Glutamatergic neuron (in vitro differentiated cells): ENCODE data around the gene LOC101059915.
"Not testable (repeated sequence)": the region's sequence is repeated elsewhere in the genome, so short reads cannot be mapped to it uniquely, and the experiment has no call there.

ENCODE experiments used
- DNase-seq: peaks from one replicate; pipeline ENCODE4 v3.0.0; 2022
- H3K27ac Mint-ChIP-seq: one replicate; pipeline ENCODE4 v1.8.0; 2020; ENCODE audit warnings: mild to moderate bottlenecking, mixed read lengths, inconsistent platforms; ENCODE audit not compliant: unreplicated experiment
- H3K27me3 Mint-ChIP-seq: one replicate; pipeline ENCODE4 v1.8.0; 2020; ENCODE audit warnings: mild to moderate bottlenecking, moderate library complexity, mixed read lengths, inconsistent platforms; ENCODE audit not compliant: unreplicated experiment
- H3K36me3 Mint-ChIP-seq: one replicate; pipeline ENCODE4 v1.8.0; 2020; ENCODE audit warnings: mild to moderate bottlenecking, mixed read lengths, inconsistent platforms; ENCODE audit not compliant: unreplicated experiment
- H3K4me1 Mint-ChIP-seq: one replicate; pipeline ENCODE4 v1.8.0; 2020; ENCODE audit warnings: mild to moderate bottlenecking, low read depth, mixed read lengths, inconsistent platforms; ENCODE audit not compliant: unreplicated experiment
- H3K4me3 Mint-ChIP-seq: one replicate; pipeline ENCODE4 v1.8.0; 2020; ENCODE audit warnings: mild to moderate bottlenecking, mixed read lengths, inconsistent platforms; ENCODE audit not compliant: unreplicated experiment
- H3K9me3 Mint-ChIP-seq: one replicate; pipeline ENCODE4 v1.8.0; 2020; ENCODE audit warnings: mild to moderate bottlenecking, moderate library complexity, mixed read lengths, inconsistent platforms; ENCODE audit not compliant: unreplicated experiment
- TF ChIP-seq, protein P1 (sequence below): fragments of 200-600 bp; sonication (generic); IDR thresholded peaks from one replicate; pipeline ENCODE4 v1.5.0; 2021; ENCODE audit not compliant: partially characterized antibody, unreplicated experiment

Gene LOC101059915

DNA sequence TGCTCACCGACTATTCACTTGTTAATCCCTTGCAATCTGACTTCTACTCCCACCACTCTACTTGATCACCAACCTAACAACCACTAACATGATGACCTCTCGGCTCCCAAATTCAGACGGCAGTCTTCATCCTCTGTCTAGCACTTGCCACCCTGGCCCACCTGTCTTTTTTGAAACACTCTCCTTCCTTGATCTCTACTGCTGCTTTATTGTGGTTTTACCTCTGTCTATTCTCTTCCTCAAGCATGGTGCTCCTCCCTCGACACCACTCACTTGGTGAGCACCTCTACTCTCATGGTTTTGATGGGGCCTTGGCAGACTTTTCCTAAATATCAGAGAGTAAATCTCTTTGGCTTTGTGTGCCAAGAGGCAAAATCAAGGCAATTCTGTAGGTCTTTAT is 27.3 kb upstream of the LOC101059915 start:
- Mint-ChIP-seq H3K9me3 (peaks cover 2% of the 10 kb centered on the region), H3K27ac (no peak overlapping the region), H3K4me1 (peaks cover 9% of the 10 kb centered on the region), H3K36me3 (no peaks in the 10 kb centered on the region), H3K27me3 (no peaks in the 10 kb centered on the region), H3K4me3 (no peak overlapping the region)
- TF ChIP-seq, protein P1, sequence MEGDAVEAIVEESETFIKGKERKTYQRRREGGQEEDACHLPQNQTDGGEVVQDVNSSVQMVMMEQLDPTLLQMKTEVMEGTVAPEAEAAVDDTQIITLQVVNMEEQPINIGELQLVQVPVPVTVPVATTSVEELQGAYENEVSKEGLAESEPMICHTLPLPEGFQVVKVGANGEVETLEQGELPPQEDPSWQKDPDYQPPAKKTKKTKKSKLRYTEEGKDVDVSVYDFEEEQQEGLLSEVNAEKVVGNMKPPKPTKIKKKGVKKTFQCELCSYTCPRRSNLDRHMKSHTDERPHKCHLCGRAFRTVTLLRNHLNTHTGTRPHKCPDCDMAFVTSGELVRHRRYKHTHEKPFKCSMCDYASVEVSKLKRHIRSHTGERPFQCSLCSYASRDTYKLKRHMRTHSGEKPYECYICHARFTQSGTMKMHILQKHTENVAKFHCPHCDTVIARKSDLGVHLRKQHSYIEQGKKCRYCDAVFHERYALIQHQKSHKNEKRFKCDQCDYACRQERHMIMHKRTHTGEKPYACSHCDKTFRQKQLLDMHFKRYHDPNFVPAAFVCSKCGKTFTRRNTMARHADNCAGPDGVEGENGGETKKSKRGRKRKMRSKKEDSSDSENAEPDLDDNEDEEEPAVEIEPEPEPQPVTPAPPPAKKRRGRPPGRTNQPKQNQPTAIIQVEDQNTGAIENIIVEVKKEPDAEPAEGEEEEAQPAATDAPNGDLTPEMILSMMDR = no peak
- no peak for DNase-seq

DNA sequence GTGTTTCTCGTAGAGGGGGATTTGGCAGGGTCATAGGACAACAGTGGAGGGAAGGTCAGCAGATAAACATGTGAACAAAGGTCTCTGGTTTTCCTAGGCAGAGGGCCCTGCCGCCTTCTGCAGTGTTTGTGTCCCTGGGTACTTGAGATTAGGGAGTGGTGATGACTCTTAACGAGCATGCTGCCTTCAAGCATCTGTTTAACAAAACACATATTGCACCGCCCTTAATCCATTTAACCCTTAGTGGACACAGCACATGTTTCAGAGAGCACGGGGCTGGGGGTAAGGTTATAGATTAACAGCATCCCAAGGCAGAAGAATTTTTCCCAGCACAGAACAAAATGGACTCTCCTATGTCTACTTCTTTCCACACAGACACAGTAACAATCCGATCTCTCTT is 22.9 kb upstream of the LOC101059915 start:
- H3K27ac Mint-ChIP-seq = peak overlapping the region; percentile 64
- H3K4me1 Mint-ChIP-seq, H3K27me3 Mint-ChIP-seq, DNase-seq, H3K4me3 Mint-ChIP-seq, H3K9me3 Mint-ChIP-seq, H3K36me3 Mint-ChIP-seq: not testable (repeated sequence)

DNA sequence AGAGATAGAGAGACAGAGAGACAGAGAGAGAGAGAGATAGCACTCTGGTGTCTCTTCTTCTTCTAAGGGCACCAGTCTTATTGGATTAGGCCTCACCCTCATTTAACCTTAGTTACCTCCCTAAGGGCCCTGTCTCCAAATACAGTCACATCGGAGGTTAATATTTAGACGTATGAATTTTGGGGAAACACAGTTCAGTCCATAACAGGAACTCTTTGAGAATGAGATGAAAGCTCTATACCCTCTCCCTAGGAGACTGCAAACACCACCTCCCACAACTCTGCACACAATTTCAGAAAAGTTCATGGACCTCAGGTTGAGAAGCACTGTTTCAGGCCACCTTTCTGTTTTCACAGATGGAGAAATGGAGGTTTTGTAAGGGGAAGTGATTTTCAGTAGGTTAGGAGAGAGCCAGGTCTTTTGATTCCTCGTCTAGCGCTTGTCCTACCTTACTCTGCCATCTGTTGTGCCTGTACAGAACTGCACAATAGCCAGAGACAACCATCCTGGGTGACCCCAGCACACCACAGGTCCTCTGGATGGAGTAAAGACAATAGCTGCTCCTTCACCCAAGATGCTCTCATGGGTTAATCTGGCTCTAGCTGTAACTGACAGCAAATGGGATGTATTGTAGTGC is 16.9 kb upstream of the LOC101059915 start:
- no peak overlapping the region for H3K4me3 Mint-ChIP-seq
- no peaks in the 10 kb centered on the region for H3K4me1 Mint-ChIP-seq
- H3K9me3 Mint-ChIP-seq = peaks cover 2% of the 10 kb centered on the region
- TF ChIP-seq, protein P1 = no peak
- H3K27me3 Mint-ChIP-seq = no peaks in the 10 kb centered on the region
- H3K27ac Mint-ChIP-seq = no peak overlapping the region
- no peaks in the 10 kb centered on the region for H3K36me3 Mint-ChIP-seq
- no peak for DNase-seq

DNA sequence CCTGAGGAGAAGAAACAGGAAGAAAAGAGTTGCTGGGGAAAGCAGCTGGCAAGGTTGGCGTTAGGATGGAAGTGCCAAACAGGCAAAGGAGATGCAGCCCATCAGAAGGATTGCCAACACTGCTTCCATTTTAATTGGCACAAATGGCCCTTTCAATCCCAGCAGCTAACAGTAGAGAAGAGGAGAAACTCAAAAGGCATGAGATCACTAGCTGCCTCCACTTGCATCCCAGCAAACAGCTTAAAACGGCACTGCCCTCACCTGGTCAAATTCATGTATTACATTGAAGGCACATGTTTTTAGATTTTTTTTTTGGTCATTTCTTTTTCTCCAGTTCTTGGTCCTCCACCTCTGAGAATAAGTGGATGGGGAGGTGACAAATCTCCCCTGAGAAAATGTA is 14.9 kb upstream of the LOC101059915 start:
- Mint-ChIP-seq H3K4me1 (no peaks in the 10 kb centered on the region), H3K4me3 (no peak overlapping the region), H3K27ac (no peak overlapping the region), H3K27me3 (no peaks in the 10 kb centered on the region), H3K36me3 (no peaks in the 10 kb centered on the region), H3K9me3 (no peaks in the 10 kb centered on the region)
- TF ChIP-seq, protein P1 = peak; percentile 65
- DNase-seq = peak; percentile 28

DNA sequence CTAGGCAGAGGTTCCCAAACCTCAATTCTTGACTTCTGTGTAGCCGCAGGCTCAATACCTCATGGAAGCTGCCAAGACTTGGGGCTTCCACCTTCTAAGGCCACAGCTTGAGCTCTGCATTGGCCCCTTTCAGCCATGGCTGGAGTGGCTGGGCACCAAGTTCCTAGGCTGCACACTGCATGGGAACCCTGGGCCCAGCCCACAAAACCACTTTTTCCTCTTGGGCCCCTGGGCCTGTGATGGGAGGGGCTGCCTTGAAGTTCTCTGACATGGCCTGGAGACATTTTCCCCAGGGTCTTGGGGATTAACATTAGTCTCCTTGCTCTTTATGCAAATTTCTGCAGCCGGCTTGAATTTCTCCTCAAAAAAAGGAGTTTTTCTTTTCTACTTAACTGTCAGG is 14.0 kb upstream of the LOC101059915 start:
- Mint-ChIP-seq H3K27me3 (no peaks in the 10 kb centered on the region), H3K36me3 (no peaks in the 10 kb centered on the region), H3K9me3 (no peaks in the 10 kb centered on the region), H3K27ac (no peak overlapping the region), H3K4me3 (no peak overlapping the region), H3K4me1 (no peaks in the 10 kb centered on the region)
- DNase-seq = no peak
- TF ChIP-seq, protein P1 = no peak
